ENCODE data around the gene YJEFN3.

DNA sequence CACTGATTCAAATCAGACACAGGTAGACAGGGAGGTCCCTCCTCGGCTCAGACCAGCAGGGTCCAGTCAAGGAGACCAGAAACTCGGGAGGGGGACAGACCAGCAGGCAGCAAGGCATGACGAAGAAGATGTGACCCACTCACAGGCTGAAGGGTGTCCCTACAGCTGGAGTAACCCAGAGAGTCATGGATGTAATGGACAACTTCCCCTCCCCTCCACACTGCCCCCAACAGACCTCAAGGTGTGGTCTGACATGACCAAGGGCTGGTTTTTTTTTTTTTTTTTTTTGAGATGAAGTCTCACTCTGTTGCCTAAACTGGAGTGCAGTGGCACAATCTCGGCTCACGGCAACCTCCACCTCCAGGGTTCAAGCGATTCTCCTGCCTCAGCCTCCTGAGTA is 55.6 kb downstream of the YJEFN3 start:
- TF ChIP-seq POLR2A (IDR thresholded peaks at IDR 0.05; ENCODE audit: extremely low read depth, insufficient read length): no peak
- TF ChIP-seq MYC (IDR thresholded peaks at IDR 0.05; ENCODE audit: low read depth, low read length): no peak
- no peak for TF ChIP-seq CTCF (IDR thresholded peaks at IDR 0.05; ENCODE audit: low read depth, low read length)

Data from NB4 (cell line).